HFF-Myc (cell line): ENCODE measurements around the gene TPBGL.

ENCODE experiments used
- DNase-seq: peaks from one replicate; pipeline ENCODE4 v3.0.0-alpha.2; 2011; ENCODE audit warnings: low read depth; ENCODE audit errors: extremely low read depth
- H3K4me3 ChIP-seq: replicated peaks from 2 replicates; pipeline ENCODE4 v1.5.1; 2011; ENCODE audit warnings: low read depth, mild to moderate bottlenecking, control low read depth, low read length
- TF ChIP-seq, protein P1 (sequence below): IDR thresholded peaks from 2 replicates; pipeline ENCODE4 v1.5.1; 2012; ENCODE audit warnings: mild to moderate bottlenecking, low read depth, low read length, control low read depth; ENCODE audit errors: missing control alignments

TPBGL gene

DNA sequence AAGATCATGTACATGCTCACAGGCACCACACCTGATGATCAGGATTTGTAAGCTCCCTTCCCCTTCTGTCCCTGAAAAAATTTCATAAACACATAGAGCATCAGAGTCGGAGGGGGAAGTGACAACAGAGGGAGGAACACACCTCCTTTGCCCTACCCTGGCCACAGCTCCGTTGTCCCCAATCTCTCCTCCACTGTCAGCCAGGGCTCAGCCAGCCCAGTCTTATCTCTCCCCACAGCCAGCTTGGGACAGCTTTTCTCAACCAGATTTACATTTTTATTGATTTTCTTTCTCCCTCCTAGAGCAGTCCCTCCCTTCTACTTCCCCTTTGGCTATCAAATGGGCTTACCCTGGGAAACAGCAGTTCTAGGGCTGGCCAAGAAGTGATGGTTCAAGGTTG, 32.1 kb upstream of the TPBGL start:
- TF ChIP-seq, protein P1, sequence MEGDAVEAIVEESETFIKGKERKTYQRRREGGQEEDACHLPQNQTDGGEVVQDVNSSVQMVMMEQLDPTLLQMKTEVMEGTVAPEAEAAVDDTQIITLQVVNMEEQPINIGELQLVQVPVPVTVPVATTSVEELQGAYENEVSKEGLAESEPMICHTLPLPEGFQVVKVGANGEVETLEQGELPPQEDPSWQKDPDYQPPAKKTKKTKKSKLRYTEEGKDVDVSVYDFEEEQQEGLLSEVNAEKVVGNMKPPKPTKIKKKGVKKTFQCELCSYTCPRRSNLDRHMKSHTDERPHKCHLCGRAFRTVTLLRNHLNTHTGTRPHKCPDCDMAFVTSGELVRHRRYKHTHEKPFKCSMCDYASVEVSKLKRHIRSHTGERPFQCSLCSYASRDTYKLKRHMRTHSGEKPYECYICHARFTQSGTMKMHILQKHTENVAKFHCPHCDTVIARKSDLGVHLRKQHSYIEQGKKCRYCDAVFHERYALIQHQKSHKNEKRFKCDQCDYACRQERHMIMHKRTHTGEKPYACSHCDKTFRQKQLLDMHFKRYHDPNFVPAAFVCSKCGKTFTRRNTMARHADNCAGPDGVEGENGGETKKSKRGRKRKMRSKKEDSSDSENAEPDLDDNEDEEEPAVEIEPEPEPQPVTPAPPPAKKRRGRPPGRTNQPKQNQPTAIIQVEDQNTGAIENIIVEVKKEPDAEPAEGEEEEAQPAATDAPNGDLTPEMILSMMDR, result no peak
- no peak for DNase-seq

DNA sequence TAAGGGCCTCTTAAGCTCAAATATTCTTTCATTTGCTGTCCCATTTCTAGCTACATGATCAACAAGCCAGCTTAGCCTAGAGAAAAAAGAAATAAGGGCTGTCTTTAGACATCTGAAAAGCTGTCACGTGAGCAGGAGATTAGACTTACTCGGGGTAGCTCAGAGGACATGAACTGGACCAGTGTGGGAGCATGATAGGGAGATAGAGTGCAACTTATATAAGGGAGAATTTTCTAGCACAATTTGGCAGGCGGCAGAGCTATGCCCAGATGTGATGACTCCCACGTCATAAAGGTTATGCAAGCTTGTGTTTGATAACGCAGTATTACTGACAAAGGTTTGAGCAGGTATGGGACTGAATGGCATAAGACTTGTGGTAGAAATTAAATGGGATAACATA, 28.2 kb upstream of the TPBGL start:
- TF ChIP-seq, protein P1, result no peak
- no peak overlapping the region for H3K4me3 ChIP-seq
- no peak for DNase-seq

More for the DNA sequence above, 32.1 kb upstream of the TPBGL start:
- no peak overlapping the region for H3K4me3 ChIP-seq

DNA sequence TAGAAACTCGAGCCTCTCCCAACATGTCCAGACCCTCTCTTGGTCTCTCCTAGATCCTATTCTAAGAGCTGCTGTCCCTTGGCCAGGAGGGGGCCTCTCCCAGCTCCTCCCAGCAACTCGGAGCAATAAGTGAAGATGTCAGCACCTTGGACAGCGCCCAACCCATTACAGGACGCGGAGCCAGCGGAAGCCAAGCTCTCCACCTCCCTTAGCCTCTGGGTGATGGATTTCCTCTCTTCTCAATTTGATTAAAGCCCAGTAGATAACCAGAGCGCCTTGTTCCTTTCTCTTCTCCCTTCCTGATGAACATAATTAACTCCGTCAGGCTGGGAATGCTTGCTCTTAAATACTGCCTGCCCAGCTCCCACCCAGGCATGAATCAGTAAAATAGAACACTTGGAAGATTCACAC, 26.2 kb upstream of the TPBGL start:
- TF ChIP-seq, protein P1, result peak; percentile 56
- peak; percentile 76 for DNase-seq

DNA sequence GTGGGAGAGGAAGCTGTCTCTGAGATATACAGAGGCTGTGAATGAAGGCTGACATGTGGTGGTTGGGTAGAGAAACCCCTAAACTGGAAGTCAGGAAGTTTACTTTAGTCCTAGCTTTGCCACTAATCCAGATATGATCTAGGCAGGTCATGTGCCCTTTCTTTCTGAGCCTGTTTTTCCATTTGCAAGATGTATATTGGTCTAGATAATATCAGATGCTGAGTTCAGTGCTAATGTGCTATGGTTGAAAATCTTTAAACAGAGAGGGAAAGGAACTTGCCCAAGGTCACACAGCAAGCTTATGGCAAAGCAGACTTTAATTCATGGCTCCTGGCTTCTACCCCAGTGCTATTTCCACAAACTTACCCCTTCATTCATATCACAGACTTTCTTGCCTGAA, 25.7 kb upstream of the TPBGL start:
- H3K4me3 ChIP-seq, result no peak overlapping the region
- no peak for DNase-seq
- TF ChIP-seq, protein P1, result no peak

More for the DNA sequence above, 26.2 kb upstream of the TPBGL start:
- no peak overlapping the region for H3K4me3 ChIP-seq

DNA sequence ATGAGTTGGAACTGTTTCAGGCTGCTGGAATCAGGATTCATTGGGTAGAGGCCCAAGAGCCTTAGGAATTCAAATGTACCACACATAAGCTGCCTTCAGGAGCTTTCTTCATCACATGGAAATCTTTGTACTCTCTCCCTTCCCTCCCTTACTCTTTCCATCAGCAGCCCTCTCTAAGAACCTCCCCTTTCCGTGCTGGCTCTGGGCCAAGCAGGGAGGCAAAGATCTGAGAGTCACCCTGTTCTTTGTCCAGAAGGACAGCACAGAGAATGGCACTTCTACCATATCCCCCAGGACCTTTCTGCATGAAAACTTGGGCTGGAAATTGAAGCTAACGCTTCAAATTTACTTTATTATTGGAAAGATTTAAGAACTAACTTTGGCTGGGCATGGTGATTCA, 20.7 kb upstream of the TPBGL start:
- no peak for DNase-seq
- TF ChIP-seq, protein P1, result no peak

DNA sequence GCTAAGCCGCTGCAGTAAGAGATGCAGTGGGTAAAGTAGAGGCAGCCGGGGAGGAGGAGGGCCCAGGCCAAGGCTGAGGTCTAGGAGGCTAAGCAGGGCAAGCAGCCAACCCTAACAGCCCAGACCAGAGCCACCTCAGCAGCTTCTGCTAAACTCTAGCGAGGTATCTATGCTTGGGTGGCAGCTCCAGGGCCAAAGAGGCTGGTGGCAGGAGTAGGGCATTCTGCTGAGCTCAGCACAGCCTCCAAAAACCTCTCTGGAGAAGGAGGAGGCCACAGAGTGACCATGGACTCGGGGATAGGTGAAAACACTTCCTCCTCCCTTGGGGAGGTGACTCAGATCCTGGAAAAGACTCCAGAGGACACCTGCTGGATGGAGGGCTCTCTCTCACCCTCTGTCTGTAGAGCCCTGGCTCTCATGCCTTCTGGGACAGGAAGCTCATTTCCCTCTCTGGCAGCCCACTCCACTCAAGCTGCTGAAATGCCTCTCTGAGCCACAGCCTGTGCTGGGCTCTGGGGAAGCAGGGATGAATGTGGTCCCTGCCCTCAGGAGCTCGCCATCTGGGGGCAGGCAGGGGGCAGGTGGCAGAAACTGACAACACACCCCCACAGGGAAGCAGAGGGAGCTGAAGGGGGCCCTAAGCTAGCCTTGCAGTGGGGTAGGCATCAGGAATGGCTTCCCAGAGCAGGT, 16.5 kb upstream of the TPBGL start:
- DNase-seq, result no peak
- TF ChIP-seq, protein P1, result no peak
- no peak overlapping the region for H3K4me3 ChIP-seq

More for the DNA sequence above, 20.7 kb upstream of the TPBGL start:
- no peak overlapping the region for H3K4me3 ChIP-seq

DNA sequence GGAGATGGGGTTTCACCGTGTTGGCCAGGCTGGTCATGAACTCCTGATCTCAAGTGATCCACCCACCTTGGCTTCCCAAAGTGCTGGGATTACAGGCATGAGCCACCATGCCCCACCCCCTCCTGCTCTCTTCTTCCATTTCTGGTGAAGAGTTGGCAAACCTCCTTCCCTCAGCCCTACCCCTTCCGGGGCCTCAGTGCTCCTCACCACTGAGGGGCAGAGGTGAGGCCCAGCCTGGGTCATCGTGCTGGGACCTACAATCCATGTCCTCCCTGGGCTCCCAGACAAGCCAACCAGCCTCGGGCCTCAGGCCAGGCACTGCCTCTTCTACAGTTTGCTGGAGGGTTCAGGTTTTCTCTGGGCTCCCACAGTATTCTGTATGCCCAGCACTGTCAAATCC, 14.8 kb upstream of the TPBGL start:
- TF ChIP-seq, protein P1, result no peak
- no peak overlapping the region for H3K4me3 ChIP-seq
- no peak for DNase-seq
